Ascending aorta (tissue), 2 donors: ENCODE results near the gene CYSRT1. TPM values are rescaled to one million over a fixed set of nuclear protein-coding genes. Genes with fewer than 3 reads are reported as not detected.

Experiments used
- DNase-seq, 2 donors: peaks; one replicate each; pipeline ENCODE4 v3.0.0-alpha.2; 2019; ENCODE audit warnings: low spot score in 2 of 2
- H3K27ac ChIP-seq, 2 donors: fragments of 200-600 bp; sonication (generic); one replicate each; pipeline ENCODE4 v1.5.1; 2016 to 2017; ENCODE audit warnings: mild to moderate bottlenecking in 1 of 2
- H3K27me3 ChIP-seq: fragments of 200-600 bp; sonication (generic); one replicate; pipeline ENCODE4 v1.5.1; 2017
- H3K36me3 ChIP-seq, 2 donors: fragments of 200-600 bp; sonication (generic); one replicate each; pipeline ENCODE4 v1.5.1; 2016
- H3K4me1 ChIP-seq, 2 donors: fragments of 200-600 bp; sonication (generic); one replicate each; pipeline ENCODE4 v1.5.1; 2016 to 2017; ENCODE audit warnings: mild to moderate bottlenecking in 1 of 2
- H3K4me3 ChIP-seq, 2 donors: fragments of 200-600 bp; sonication (generic); one replicate each; pipeline ENCODE4 v1.5.1; 2016 to 2017; ENCODE audit warnings: mild to moderate bottlenecking in 1 of 2
- H3K9me3 ChIP-seq, 2 donors: fragments of 200-600 bp; sonication (generic); one replicate each; pipeline ENCODE4 v1.5.1; 2016
- CTCF ChIP-seq, 3 experiments: fragments of 200-600 bp in 2 of 3; fragments of 450-650 bp in 1 of 3; sonication (generic) in 2 of 3; IDR thresholded peaks; one replicate each; pipeline ENCODE4 v1.5.1; 2016 to 2019; ENCODE audit warnings: antibody characterized with exemption in 3 of 3, mild to moderate bottlenecking in 1 of 3, moderate library complexity in 1 of 3
- intact Hi-C: fragments of 100-400 bp; cut with DNase I; formaldehyde crosslinking; loops from one replicate; pipeline ENCODE4 v1.15.1; 2023
- total RNA-seq: library from RNA; depleted of rRNA; stranded (reverse); fragments of >200 nt; gene quantifications from one replicate; pipeline ENCODE4 v1.1.0, GENCODE V29; 2016

The CYSRT1 gene
- total RNA-seq, 1 donor from 2014 or later = not detected

DNA sequence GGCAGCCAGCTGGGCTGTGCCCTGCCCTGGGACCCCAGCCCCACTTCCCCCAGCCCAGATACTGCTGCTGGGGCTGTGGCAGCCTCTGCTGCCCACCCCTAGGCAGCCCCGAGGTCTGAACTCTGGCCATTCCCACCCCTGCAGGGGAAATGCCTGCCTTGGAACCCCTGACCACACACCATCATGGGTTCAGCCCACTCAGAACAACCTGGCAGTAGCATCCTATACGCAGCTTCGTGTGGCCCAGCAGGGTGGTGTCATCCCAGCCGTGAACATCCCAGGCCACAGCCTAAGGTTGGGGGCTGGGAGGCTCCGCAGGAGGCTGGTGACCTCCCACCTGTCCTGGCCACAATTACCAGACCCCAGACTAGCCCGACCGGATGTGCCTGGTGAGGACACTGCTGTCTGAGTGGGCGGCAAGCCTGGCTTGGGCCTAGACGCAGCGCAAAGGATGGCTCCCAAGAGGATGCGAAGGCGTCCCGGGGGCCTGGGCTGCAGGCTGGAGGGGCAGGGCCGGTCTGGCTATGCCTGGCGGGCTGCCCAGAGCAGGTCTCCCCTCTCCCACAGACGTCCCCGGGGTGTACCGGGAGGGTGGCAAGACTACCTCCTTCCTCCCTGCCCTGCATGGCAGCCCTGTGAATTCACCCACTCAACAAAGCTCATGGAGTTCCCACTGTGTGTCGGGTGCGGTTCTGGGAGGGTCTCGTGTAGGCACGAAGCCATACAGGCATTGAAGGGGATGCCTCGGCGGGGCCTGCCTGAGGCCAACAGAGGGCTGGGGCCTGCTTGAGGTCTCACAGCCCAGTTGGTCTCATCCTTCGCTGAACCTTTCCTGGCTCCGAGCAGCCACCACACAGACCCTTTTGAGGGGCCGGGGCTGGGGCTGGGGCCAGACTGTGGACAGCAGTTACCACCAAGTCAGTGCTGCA, 4.3 kb downstream of the CYSRT1 start:
- Histone ChIP-seq H3K4me3 (no peak overlapping the region), H3K9me3 (no peaks in the 10 kb centered on the region), H3K36me3 (no peaks in the 10 kb centered on the region), H3K27me3 (no peaks in the 10 kb centered on the region), H3K27ac (no peak overlapping the region), H3K4me1 (peaks cover 0 to under 1% of the 10 kb centered on the region in 2 donors)
- intact Hi-C loops = loop anchor here (10.0 kb wide), 1 partner anchor 434 kb away; the partner anchor contains the start of genes CCDC183 and TMEM141
- DNase-seq = no peak
- no peak for TF ChIP-seq CTCF (IDR thresholded peaks at IDR 0.05)

DNA sequence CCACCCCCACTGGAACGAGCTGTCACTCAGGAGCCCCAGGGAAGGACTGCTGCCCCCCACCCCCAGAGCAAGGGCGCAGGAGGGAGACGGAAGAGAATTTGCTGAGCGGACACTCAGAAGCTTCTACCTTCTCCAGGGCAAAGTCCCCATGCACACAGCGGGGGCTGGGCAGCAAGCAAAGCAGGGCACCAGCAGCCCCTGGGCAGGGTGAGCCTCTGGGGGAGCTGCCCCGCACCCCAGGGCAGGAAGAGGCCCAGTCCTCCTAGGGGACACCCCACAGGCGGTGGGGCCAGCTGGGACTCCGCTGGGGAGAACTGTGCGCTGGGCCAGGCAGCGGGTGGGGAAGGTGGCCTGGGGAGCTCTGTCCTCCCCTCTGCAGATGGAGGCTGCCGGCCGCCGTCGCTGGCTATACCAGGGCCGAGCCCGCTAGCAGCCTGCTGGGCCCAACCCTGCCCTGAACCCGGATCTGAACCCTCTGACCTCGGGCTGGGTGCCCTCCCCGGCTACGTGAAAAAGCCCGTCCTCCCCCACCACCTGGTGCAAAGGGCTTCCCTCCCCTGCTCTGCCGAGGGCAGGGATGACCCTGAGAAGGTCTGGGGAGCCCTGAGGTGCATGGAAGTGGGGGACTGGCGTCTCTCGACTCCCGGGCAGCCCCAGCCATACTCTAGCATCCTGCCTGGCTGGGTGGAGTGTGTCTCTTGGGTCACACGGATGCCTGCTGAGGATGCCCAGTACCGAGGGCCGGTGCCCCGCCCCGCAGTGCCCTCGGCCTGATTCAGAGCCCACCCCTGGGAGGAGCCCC, 5.1 kb downstream of the CYSRT1 start:
- no peak for TF ChIP-seq CTCF (IDR thresholded peaks at IDR 0.05)
- Histone ChIP-seq H3K27me3 (no peaks in the 10 kb centered on the region), H3K9me3 (no peaks in the 10 kb centered on the region), H3K4me1 (no peaks in the 10 kb centered on the region), H3K4me3 (no peak overlapping the region), H3K27ac (no peak overlapping the region), H3K36me3 (no peaks in the 10 kb centered on the region)
- no peak for DNase-seq
- intact Hi-C loops = loop anchor here (10.0 kb wide), 1 partner anchor 435 kb away; the partner anchor contains the start of genes CCDC183 and TMEM141

- H3K4me3 ChIP-seq = no peak within 1 kb of the TSS
- H3K36me3 ChIP-seq = no peaks in the 10 kb centered on the region
- no peak for DNase-seq
- TF ChIP-seq CTCF (IDR thresholded peaks at IDR 0.05) = no peak
- intact Hi-C loops = no loop called here
- H3K9me3 ChIP-seq = no peaks in the 10 kb centered on the region
- peaks cover 0 to 1% of the 10 kb centered on the region in 2 donors for H3K4me1 ChIP-seq
- no peaks in the 10 kb centered on the region for H3K27me3 ChIP-seq
- H3K27ac ChIP-seq = no peak within 1 kb of the TSS
Observed at GRCh38 chr9:137230705-137231371, 5.9 kb downstream of the CYSRT1 start, which contains the start of gene SLC34A3. Gene SLC34A3 (plus strand): TSS chr9:137230901. CDS start chr9:137231703, 802 bp downstream.

GRCh38 chr9:137231372-137232039, 6.5 kb downstream of the CYSRT1 start:
- peaks cover 0 to 6% of the 10 kb centered on the region in 2 donors for H3K4me1 ChIP-seq
- DNase-seq = no peak
- H3K27me3 ChIP-seq = no peaks in the 10 kb centered on the region
- no peaks in the 10 kb centered on the region for H3K36me3 ChIP-seq
- no peak for TF ChIP-seq CTCF (IDR thresholded peaks at IDR 0.05)
- H3K9me3 ChIP-seq = no peaks in the 10 kb centered on the region
- intact Hi-C loops = no loop called here
- H3K27ac ChIP-seq = no peak overlapping the region
- H3K4me3 ChIP-seq = no peak overlapping the region

DNA sequence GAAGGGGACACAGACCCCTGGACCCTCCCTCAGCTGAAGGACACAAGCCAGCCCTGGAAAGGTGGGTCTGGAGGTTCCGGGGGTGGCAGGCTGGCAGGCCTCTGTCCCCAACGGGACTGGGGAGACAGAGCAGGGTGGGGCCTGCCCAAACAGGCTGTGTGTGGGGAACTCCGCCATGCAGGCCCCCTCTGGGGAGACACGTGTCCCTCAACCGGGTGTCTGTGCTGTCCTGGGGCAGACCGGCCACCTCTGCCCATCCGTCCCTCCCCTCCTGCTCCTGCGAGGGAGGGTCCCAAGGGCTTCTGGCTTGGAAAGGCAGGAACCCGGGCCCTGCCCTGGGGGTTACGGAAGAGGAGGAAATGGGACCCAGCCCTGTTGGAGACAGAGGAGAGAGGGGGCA, 7.1 kb downstream of the CYSRT1 start:
- no peaks in the 10 kb centered on the region for H3K9me3 ChIP-seq
- DNase-seq = no peak
- H3K4me1 ChIP-seq = peaks cover 0 to 10% of the 10 kb centered on the region in 2 donors
- intact Hi-C loops = no loop called here
- H3K27ac ChIP-seq = no peak overlapping the region
- H3K27me3 ChIP-seq = no peaks in the 10 kb centered on the region
- no peak for TF ChIP-seq CTCF (IDR thresholded peaks at IDR 0.05)
- no peak overlapping the region for H3K4me3 ChIP-seq
- H3K36me3 ChIP-seq = no peaks in the 10 kb centered on the region
